GM19240 (cell line): ENCODE data around the gene DCAF11.

Experiments used
- DNase-seq: peaks from one replicate; pipeline ENCODE4 v3.0.0; 2011; ENCODE audit warnings: low spot score; ENCODE audit not compliant: insufficient read length

The DCAF11 gene

DNA sequence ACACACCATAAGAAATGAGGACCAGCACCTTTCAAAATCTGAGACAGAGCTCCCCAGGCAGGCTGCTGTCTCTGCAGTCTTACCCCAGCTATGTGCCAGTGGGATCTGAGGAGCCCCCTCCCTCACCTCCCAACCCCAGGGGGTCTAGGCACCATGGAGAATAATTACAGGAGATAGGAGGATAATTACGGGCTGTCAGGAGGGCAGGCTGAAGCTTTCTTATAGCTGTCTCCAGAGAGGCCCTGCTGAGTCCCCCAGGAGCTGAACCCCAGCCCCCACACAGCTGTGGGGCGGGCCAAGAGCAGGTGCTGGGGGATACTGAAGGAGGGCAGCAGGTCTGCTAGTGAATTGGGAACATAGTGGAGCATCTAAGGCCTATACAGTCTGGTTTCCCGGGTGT, 36.4 kb upstream of the DCAF11 start:
- DNase-seq = no peak

DNA sequence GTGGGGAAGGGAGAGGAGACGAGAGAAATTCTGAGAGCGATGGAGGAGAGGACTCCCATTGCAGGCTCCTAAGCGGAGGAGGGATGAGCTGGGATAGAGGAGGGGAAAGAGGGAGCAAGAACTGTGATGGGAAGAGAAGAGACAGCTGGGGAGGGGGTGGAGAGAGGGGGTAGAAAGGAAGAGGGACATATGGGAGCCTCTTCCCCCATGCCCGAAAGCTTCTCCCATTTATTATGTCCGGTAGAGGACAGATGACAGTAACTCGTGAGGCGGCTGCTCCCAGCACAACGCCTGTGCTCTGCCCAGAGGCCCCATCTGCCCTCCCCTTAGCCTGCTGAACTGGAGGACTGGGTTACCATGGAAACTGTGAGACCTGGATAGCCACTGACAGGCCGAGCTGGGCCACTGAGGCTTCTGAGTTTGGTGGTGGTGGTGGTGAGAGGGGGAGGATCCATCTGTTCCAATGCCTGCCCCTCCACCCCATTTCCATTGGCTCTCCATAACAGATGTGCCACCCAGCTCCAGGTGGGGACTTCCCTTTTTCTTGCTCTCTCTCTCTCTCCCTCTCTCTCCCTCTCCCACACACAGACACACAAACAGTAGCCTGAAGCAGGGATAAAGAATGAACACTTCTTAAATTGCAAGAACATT, 35.0 kb upstream of the DCAF11 start:
- no peak for DNase-seq

DNA sequence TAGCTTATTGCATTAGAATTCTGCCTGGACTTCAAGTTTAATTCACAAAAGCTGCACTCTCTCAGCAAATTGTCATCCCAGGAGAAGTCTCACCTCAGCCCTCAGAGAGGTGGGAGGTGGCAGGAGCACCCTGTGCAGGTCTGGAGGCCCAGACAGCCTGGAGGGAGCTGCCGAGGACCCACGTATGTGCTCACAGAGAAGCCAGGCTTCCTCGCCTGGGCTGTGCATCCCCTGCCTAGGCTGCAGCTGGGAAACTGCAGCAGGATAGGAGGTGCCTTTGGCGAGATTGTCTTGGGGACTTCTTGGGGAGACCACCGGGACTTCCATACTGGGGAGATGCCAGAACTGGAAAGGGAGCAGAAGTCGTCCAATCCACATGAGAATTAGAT, 34.4 kb upstream of the DCAF11 start:
- no peak for DNase-seq

DNA sequence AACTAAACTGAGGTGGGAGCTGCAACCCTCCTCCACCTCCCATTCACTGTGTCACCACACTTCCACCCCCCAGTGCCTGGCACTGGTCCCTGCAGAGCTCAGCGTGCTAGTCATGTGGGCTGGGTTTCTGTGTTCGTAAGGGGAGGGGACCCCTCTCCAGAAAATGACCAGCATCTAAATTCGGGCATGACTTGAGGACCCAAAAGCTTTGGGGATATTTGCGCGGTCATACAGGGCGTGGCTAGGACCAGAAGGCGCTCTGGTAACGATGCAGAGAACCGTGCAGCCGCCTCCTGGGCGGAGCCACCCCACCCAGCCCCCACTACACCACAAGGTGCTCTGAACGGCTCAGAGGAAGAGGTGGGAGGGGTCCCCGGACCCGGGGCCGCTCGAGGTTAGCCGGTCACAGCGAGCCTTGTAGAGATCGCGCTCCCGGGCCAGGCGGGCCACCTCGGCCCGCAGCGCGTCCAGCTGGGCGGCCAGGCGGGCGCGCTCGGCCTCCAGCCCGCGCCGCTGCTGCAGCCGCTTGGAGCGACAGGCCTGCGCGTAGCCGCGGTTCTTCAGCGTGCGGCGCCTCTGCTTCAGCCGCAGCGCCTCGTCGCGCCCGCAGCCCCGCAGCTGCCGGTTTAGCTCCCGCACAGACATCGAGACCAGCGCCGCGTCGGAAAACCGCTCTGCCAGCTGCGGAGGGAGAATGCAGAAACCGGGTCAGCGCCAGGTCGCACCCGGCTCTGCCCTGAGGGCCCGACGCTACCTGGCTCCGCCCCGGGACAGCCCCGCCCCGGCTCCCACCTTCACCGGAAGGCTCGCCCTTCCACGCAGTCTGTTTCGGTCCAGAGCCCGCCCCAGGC, 33.5 kb upstream of the DCAF11 start:
- DNase-seq = peak; percentile 82

DNA sequence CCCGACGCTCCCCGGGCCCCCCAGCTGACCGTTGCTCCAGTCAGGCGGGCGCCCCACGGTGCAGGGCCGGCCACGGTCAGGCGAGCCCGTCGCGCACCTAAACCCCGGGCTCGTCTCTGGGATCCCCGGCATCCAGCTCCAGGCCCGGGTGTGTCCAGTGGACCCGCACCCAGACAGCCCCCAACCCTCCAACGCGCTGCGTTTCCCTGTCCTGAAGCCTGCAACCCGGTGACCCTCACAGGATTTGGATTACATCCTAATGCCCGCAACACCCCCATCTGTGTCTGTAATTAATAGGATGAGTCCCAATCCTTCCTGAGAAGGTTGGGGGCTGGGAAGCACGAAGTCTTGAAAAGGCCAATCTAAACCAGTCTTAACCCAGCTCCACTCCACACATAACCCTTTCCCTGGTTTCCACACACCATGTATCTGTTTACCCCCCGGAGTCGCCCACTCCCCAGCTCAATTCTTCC, 32.8 kb upstream of the DCAF11 start:
- DNase-seq = no peak

DNA sequence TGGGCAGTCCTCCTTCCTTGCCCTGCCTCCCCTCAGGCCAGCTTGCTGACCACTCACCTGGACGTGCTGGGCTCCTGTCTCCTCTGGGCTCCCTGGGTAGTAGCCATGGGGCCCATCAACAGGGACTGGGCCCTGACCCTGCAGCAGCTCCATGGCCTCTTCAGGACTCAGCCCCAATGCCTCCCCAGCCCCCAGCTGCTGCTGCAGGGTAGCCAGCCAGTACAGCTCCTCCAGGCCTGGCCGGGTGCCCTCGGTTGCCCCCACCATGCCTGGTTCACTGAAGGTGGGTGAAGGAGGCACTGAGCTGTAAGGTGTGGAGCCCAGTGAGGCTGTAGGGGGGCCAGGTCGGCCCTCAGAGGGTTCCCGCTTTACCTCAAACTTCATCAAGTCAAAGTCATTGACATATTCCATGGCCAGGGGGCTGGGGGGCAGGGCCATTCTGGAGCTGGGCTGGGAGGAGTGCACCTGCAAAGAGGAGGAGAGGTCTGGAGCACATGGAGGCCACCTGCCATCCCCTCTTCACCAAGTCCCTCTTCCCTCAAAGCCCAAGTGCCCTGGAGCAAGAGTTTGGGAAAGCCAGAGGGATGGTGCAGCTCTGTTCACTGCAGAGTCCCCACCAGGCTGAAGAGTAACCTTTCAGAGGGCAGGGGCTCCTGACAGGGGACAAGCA, 32.0 kb upstream of the DCAF11 start:
- no peak for DNase-seq

DNA sequence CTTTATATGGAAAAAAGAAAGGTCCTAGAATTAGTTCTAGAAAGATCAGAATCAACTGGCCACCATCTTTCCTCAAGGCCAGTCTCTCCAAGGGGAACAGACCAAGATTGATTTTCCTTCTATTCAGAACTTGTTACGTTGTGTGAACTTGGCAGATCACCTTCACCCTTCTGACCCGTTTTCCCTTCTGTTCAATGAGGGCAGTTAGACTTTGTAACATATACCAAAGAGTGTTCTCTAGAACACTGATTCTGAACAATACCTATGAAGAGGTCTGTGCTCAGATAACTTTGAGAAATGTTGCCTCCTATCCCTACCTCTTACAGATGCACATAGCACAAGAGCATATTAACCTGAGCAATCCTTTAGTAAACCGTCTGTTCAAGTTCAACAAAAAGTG, 31.1 kb upstream of the DCAF11 start:
- DNase-seq = no peak

DNA sequence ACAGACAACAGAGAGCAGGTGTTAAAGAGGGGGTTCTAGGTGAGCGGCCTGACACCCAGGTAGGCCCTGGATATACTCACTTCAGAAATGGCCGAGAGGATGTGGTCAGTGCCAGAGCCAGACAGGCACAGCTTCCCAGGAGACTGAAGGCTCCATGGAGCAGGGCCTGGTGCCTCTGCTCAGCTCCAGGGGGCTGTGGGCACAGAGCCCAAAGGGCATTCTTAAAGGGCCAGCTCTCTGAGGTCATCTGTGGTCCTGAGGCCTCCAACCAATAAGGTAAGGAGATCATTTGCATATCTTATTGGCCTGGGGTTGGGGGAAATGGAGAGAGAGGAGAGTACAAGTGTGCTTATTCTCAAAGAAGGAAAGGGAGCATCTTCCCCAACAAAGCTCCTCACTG, 30.1 kb upstream of the DCAF11 start:
- no peak for DNase-seq

DNA sequence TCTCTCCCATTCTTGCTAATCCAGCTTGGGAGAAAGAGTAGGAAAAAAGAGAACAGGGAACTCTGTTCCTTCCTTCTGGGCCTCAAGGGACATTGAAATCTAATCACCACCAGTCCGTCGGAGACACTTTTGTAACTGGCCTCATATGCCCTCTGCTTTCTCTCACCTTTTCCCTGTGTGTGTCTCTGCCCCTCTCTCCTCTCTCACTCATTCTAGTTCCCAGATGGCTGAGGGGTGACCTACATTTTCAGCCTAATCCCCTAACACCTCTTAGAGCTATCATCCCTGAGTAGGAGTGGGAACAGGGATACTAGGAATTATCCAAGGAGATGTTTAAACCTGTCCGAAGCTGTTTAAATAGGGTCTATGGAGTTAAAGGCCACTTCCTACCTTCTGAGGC, 29.4 kb upstream of the DCAF11 start:
- DNase-seq = no peak

DNA sequence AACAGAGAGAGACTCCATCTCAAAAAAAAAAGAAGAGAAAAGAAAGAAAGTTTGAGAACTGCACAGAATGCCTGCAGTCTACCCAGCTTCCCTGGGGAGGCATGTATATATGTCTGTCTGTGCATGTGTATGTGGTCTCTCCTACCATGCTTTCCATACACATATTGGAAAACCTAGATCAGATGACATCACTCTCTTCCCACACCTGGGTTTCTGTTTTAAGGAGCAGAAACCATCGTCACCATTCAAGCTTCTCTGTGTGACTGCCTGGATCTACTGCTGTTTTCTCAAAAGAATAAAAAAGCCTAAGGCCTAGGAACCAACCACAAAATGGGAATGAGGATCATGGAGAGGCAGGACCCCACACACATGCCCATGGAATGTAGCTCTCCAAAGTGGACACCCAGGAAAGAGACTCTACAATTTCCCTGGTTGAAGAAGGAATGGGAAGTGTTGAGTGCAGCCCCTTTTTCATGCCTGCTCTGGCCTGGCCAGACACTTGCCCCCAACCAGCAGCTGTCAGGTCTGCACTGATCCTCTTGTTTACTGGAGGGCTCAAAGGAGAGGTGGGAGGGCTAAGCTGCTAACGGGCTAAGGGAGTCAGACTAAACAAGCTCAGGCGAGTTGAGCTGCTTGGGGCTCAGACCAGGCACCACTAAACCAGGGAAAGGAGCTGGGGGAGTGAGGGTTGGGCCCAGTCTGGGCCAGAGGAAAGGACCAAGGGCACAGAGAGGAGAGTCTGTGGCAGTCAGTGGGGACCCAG, 28.2 kb upstream of the DCAF11 start:
- no peak for DNase-seq

DNA sequence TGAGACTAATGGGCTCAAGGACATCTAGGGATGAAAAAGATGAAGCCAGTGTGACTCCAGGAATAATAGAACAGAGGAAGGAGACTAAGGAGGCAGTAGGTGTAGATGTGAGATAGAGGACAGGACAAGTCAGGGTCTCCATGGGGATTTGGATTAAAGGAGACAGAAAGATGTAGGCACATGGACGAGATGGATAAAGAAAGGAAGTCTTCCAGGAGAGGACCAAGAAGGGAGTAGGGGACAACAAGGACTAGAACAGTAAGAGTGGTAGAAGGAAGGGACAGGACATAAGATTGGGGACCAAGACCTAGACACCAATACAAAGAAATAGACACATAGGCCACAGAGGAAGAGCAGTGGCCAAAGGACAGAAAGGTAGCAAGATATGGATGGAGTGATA, 27.6 kb upstream of the DCAF11 start:
- DNase-seq = no peak

DNA sequence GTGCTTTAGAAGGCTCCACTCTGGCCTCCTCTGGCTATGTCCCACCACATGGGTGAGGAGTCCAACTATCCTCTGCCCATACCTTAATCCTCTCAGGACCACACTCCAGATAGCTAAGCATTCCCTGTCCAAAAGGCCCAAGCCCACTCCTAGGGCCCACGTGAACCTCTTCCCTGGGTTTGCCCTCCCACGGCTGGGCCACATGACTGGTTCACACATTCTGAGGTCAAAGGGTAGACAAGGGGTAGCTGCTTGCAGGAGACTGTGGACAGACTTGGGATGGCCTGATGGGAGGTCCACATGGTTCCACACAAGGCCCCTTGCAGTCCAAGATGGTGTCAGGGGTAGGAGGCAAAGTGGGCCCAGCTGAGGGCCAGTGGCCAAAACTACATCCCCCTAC, 26.5 kb upstream of the DCAF11 start:
- no peak for DNase-seq

DNA sequence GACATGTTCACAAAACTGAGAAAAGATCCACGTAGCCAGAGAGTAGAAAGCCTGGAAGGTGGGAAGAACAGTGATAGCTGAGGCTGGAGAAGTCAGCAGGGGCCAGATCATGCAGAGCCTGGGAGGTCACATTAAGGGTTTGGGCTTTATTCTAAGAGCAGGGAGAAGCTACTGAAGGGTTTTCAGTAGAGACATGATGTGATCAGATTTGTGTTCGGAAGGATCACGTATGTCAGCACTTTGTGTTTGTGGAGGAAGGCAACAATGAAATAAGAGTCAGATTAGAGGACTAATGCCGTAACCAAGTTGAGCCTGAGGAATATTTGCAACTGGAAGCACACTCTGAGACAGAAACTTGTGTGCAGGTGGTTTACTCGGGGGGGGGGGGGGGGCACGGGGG, 24.7 kb upstream of the DCAF11 start:
- no peak for DNase-seq

DNA sequence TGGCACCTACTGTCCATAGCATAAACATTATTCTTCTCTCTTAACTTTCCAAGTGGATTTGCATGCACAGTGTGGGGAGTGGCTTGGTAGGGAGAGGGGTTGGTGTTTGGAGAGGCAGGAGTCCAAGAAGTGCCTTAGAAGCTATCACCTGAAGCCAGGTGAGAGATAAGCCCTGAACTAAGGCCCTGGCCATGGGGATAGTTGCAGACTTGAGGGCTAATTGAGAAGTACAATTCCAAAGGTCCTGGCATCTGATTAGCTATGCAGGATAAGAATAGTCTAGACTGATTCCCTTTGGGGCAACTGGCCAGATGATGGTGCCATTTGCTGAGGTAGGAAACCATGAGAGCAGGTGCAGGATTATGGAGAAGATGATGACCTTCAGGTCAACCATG, 22.5 kb upstream of the DCAF11 start:
- no peak for DNase-seq

DNA sequence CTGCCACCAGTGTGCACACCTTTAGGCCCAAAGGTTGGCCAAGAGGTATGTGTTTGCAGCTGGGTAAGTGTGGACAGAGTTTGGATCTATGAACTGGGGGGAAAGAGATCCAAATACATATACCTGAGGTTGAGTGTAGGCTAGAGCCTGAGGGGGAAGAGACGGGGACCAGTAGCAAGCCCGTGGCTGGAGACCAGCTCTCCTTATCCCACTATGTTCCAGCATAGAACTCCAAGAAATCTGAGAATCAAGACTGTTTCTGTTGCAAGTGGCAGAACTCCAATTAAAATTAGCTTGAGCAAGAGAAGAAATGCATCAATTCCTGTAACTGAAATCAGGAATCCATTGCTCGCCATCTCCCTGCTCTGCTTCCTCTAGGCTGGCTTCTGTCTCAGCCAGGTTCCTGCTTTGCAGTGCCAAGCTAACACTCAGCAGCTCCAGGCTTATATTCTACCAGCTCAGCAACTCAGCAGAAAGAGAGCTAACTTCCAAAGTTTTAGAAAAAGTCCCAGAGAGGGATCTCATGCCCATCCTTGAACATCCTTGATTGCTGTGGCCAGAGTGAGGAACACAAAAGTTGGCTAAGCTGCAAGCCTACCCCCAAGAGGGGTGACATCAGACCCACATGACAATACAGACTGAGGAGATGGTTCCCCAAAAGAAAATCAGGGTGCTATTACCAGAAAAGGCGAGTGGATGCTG, 21.9 kb upstream of the DCAF11 start:
- DNase-seq = no peak

DNA sequence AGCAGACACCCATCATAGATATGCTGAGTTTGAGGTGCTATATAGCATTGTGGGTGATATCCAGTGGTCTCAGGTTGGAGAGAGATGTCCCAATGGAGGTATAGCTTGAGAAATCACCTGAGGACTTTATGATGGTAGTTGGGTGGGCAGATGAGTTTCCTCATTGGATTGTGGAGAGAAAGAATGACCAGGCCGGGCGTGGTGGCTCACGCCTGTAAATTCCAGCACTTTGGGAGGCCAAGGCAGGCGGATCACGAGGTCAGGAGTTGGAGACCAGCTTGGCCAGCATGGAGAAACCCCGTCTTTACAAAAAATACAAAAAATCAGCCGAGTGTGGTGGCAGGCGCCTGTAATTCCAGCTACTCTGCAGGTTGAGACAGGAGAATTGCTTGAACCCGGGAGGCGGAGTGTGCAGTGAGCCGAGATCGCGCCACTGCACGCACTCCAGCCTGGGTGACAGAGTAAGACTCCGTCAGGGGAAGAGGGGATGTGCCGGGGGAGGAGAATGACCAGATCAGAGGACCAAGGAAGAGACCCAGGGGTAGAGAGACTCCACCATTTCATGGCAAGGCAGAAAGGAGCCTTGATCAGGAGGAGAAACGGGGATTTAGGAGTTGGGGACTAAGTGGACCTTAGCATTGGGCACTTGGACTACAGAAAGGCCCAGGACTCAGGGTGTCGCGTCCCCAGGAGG, 21.2 kb upstream of the DCAF11 start:
- no peak for DNase-seq

DNA sequence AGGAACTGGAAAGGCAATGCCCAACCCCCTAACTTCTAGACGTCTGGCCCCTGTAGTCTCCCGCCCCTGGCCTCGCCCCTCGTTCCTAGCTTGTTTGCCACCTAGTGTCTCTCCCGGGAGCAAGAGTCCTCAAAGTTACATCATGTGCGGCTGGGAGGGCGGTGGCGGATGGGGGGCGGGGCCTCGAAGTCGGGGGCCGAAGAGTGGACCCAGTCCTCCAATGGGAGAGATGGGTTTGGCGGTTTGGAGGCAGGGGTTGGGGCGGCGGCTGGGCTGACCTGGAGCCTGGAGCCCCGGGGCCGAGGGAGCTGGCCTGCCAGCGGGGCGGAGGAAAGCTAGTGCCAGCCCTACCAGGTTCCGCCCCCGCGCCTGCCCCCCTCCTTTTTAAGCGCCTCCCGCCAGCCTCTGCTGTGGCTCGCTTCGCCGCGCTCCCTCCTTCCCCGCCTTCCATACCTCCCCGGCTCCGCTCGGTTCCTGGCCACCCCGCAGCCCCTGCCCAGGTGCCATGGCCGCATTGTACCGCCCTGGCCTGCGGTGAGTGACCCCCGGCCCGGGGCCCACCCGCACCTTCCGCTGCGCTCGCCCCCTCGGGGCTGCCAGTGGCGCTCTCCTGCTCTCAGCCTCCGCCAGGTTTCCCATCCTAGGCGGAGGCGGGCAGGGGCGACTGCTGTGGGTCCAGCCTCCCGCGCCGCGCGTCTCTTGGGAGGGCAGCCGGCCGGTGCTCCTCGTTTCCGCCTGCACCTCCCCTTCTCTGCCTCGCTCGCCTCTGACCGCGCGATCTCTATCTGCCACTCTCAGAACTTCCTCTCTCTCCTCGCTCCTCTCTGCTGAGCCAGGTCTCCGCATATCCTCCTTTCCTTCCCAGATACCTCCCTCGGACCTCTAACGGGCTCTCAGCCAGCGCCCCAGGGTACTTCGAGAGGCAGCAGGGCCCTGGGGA, 20.4 kb upstream of the DCAF11 start, which contains the start of gene PCK2:
Gene PCK2 (plus strand): TSS at position 411 of the 940 bp plus-strand sequence. CDS start 95 bp downstream, at position 506.
- peak; percentile 88 for DNase-seq

DNA sequence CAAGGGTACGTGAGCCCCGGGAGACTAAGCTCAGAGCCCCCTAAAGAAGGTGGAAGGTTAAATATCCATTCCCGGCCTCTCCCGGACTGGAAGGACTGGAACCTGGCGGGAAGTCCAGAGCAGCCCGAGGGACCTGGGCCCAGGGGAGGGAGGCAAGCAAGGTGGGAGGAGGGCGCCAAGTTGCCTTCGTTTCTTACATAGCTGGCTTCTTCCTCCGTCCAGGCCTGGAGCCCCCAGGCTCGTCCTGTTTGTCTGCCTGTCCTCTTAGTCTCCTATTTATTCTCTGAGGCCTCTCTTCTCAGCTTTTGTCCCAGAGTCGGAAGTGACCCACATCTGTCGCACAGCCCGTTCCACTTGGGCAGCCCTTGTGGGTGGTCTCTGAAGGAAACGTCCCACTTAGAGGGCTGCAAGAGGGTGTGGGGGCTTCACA, 19.7 kb upstream of the DCAF11 start:
- no peak for DNase-seq
